Stimulated activated CD4-positive, alpha-beta T cell treated with anti-CD3 and anti-CD28 coated beads, Interleukin-1b, Interleukin-23, amount 100 ng/mL, for 4 hours (primary cell): ENCODE measurements around the gene FAM180A.
"Not testable (repeated sequence)": the region's sequence is repeated elsewhere in the genome, so short reads cannot be mapped to it uniquely, and the experiment has no call there.

Experiments
- DNase-seq, 2 donors: peaks; one replicate each; pipeline ENCODE4 v3.0.0-alpha.2; 2020; ENCODE audit warnings: low read depth in 2 of 2

The FAM180A gene

DNA sequence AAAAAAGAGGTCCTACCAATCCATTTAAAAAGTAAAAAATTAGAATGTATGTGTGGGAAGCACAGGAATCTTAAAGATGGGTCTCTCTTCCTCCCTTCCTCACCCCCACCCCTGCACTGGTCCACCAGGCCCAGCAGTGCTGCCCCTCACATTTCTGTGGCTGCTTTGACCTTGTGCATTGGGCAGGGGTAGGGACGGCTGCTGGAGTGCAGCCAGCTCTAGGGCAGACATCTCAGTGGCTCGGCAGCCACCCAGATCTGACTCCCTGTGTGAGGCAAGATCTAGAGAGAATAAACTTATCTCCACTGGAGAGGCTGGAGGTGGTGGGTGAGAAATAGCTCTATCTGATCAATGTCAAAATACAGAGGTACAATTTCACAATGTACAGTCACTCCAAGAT, 6.7 kb downstream of the FAM180A start:
- DNase-seq, result no peak

DNA sequence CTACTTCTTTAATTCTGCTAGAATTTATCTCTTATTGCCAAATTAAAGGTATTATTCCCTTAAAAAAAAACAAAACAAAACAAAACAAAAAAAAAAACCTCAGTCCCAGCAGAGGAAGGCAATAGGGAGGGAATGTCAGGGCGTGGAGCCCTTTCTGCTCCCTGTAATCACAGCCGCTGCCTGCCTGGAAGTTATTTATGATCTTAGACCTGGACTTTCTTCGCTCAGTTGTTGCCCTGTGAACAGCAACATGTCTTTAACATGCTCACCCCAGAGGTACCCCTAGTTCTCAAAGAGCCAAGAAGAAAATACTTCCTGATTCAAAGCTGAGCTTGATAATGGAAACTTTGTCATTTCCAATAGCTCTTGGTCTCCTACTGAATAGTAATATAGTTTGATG, 7.7 kb downstream of the FAM180A start:
- no peak for DNase-seq

DNA sequence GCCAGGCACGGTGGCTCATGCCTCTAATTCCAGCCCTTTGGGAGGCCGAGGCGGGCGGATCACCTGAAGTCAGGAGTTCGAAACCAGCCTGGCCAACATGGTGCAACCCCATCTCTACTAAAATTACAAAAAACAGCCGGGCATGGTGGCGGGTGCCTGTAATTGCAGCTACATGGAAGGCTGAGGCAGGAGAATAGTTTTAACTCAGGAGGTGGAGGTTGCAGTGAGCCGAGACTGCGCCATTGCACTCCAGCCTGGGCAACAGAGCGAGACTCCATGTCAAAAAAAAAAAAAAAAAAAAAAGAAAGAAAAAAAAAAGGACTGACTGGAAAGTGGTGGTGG, 11.3 kb downstream of the FAM180A start:
- not testable (repeated sequence) for DNase-seq

DNA sequence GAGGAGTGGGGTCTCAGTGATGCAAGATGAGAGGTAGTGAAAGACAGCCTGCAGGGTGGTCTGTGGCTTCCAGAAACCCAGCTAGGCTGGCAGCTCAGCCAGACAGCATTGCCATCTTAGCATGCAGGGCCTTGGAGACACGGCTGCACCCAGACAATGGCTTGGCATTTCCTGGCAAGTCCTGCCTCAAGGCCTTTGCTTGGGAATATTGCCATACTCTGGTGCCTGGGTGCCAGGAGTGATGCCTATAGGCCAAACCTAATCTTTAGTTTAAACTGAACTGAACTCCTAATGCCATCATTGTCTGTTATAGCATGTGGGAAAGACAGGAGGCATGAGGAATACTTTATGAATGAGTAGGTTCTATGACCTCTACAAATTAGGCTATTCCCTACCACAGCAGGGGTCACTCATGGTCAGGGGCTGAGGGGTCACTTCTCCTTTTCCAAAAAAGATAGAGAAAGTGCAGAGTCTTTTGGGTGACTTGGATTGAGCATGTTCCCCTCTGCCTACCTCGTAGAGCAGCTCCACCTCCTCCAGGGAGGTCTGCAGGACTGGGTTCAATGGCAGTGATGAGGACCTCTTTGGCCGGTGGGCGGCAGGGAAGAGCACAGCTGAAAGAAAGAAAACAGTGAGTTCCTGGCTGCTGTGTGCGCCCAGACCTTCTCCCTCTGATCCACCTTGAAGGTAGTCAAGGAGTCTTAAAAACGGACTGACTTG, 11.9 kb downstream of the FAM180A start:
- no peak for DNase-seq

DNA sequence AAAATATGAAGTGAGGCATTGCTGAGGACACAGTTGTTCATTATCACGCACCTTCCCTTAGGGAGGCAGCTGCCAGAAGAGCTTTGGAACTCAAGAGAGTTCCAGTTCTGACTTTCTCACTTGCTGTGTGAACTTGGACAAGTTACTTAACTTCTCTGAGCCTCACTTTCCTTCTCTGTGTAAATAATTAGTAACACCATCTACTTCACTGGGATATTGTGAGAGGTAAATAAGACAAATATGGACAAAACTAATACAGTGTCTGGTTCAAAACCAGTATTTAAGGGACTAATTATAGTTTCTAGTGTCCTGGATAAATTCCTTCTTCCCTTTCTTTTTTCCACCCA, 14.3 kb downstream of the FAM180A start:
- no peak for DNase-seq

DNA sequence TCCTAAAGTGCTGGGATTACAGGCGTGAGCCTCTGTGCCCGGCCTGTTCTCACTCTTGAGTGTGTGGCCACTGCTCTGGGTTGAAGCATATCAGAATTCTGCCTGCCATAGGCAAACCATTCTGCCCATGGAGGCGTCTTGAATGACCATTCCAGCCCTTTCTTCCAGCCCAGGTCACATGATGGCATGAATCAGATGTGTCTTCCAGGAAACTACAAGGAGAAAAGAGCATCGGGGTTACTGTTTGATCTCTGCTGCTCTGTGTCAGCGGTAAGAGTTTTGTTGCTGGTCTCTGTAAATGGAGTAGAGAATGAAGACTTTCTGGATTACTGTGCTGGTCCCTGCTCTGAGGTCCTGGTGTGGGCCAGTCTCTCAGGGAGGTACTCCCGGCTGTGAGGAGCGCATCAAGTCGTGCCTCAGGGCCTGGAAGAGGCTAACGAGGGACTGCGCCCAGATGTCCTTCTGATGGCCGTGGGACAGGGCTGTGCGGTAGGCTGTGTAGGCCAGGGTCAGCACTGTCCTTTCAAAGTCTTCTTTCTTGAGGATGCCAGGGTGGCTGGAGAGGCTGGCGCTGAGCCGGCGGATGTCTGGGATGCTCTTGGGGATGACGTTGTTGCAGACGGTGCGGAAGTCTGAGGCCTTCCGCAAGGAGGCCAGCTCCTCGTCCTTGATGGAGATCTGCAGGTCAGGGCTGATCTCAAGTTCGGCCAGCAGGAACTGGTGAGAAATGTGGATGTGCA, 14.8 kb downstream of the FAM180A start:
- no peak for DNase-seq

DNA sequence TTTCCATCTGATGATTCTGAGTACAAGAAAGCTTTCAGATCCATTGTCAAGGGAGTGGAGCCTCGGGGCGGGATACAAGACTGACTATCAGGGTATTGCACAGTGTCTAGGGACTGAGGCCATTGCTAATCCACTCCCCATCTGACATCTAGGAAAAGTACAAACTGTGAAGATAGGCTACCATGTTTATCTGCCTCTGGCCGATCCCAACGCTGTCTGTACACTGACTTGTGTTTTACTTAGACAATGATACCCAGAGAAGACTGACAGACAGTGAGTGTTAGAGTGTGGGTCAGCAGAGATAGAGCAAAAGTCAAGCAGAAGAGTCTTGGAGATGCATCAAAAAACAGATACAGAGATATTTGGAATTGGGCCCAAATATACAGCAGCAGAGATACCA, 17.5 kb downstream of the FAM180A start:
- no peak for DNase-seq

DNA sequence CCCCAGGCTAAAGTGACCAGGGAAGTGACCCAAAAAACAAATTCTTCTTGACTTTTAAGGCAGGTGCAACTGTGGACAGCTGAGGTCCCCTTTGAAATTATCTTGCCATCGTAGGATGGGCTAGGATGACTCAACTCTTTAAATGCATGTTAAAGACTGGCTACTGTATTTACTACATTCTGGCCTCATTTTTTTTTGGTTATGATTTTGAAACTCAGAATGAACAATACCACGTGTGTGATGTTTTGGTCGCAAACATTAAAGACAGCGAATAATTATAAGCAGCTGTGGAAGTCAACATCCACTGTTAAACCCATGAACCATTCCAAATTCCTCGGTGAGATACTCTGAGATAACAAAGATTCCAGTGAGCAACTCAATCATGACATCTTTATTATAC, 19.4 kb downstream of the FAM180A start:
- DNase-seq, result no peak

DNA sequence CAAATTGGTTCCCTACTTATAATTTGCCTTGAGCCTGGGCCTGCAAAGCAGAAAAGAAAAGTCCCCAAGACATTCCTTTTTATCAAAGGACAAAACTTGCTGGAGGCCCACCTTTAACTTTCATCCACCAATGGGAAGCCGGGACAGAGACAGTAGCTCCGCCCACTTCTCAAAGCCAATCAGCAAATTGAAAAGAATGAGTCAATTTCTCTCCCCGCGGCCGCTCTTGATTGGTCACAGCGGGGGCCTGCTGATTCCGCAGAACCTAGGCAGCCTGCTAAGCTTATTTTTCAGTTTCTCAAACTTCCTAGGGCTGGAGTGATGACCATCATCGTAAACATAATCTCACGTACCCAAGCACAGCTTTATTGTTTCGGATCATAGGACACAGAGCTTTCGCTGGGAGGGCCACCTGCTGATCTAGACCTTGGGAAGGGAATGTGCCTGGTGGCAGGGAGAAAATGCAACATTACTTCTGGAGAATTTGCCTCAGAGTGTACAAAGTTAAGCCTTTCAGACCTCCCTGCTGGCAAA, 20.4 kb downstream of the FAM180A start, which contains the start of gene SLC13A4:
Gene SLC13A4 (minus strand): TSS at position 51 of the 534 bp plus-strand sequence. CDS start 690 bp downstream, outside the sequence.
- DNase-seq, result no peak

DNA sequence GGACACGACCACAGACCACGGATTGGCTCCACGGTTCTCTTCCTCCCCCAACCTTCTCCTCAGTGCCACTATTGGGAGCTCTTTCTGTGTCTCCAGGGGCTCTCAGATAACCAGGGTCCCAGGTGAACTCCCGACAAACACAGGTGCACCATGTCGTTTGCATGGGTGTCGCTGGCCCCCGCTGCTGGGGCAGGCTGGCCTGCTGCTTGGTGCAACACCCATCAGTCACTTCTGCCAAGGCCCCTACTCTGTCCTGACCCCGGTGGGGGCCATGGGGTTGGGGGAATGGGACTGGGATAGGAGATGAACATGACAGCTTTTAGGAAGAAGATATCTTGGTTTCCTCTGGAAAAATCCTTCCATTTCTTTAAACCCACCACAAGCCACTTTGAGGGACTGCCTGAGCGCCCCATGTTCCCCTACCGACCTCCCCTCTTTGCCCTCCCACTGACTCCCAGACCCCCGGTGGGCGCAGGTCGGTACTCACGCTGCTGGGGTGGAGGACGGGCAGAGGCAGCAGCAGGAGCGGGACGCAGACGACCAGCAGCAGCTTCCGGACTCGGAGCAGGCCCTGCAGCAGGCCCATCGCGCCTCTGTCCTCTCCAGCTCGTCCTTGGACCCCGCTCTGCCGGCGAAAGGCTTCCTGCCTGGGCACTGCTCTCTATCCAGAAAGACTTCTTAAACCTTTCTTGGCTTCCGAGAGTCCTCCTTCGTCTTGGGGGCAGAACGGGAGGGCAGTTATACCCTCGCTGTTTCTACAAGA, 21.5 kb downstream of the FAM180A start:
- DNase-seq, result no peak

DNA sequence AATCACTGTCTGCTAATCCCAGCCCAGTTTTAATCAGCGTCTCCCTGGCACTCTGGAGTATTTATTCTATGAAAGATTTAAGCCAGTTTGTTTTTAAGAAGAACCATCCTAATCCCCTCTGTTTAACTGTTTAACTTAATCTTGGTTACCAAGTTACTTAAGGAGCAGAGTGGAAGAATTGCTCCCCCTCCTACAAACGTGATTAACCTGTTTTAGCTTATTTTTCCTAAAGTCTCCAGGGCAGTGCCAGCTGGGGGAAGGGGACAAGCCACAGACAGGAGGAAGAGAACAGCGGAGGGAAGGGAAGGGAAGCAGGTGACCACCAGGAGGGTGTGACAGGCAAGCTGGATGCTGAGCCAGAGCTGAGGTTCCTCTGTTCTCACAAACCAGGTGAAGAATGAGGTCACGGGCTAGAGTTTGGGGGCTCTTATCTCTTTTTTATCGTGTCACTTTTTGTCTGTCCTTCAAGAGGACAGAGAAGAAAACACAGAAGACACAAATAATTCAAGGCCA, 22.3 kb downstream of the FAM180A start:
- DNase-seq, result no peak

DNA sequence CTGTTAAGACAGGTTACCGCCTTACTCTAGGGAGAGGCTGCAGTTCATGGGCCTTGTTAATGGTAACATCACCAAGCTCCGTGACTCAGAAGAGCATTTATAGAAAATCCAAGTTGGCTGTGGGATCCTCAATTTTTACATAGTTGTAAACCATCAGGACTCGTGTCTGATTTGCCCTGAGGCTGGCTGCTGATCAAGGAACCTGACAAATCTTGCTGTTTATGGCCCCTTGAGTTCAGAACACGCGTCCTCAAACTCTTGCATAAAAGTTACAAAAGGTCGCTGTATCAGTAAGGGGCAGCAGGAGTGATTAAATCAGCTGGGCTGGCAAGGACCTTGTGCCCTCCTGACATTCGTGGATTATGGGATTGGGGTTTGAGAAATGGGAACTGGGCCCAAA, 25.2 kb downstream of the FAM180A start:
- DNase-seq, result no peak

DNA sequence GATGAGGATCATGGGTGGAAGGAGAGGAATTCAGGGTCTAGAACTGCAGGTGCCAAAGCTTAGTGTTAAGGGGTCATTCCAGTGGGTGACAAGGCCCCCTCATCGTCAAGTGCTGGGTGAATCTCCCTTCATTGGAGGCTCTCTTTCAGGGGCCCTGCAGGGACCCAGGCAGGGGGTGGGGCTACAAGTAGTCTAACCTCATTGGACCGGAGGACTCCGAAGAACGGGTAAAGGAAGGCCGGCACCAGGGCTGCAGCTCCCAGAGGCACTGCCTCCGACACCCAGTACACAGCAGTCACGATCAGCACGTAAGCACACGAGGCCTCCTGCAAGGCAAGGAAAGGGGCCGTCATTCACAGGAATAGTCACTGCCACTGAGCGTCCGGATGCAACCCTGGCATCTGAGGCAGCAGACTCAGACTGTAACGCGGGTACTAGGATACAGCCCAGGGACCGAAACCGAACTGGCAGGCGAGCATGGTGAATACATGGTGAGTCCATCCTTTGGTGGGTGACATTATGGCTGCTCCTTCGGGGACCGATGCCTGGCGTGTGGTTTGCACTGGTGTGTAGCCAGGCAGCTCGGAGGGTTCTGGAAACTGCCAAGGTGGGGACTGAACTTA, 27.3 kb downstream of the FAM180A start:
- DNase-seq, result no peak

DNA sequence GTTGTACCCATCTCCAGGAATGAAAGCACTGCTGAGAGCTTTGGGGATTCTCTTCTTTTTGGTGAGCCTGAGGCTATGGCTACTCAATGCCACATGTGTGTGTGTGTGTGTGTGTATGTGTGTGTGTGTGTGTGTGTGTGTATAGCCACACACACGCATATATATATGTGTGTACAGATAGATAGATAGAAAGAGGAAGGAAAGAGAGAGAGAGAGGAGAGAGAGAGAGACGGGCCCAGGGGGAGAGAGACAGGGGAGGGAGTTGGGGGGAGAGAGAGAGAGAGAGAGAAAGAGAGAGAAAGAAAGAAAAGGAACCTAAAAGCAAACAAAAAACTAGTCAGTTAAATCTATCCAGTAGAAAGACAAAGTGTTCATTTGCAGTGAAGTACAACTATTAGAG, 28.9 kb downstream of the FAM180A start:
- no peak for DNase-seq

DNA sequence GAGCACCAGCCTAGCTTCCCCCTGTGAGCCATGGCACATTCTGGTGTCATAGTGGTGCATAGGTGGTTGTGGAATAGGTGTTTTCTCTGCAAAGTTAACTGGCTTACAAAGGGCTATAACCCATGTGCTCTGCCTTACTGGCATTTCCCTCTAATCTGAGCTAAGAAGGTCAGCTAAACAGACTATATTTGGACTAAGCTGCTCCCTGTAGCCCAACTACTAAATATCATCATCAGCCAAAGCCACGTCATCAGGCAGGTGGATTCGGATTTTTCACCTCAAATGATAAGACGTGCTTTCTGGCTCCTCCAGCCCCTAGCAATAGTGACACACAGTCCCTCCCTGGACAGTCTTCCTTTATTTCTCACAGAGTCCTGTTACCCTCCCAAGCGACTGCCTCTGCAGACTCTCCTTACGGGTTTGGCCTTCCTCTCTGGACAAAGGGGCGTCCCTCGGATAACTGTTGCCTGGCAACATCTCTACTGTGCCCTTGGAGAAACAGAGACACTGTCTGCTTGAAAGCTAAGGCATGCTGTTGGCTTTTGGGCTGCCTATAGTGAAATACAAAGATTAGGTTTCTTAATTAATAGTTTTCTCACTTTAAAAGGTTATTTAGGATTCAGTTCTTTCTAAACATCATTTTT, 29.7 kb downstream of the FAM180A start:
- DNase-seq, result no peak

DNA sequence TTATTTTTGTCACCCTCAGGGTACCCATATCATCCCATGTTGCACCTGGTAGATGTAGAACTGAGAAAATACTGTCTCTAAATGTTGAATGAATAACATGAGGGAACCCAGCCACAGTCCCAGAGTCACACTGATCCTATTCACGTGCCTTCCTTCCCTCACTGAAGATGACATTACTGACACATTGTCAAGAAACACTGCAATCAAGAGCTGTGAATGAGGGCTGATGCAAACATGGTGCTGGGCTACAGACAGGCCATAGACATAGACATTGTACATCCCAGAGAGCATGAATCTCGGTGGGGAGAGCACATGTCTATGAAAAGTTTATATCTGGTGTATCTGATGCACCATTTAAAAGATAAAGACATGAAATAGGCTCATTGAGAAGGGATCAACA, 30.4 kb downstream of the FAM180A start:
- DNase-seq, result no peak

DNA sequence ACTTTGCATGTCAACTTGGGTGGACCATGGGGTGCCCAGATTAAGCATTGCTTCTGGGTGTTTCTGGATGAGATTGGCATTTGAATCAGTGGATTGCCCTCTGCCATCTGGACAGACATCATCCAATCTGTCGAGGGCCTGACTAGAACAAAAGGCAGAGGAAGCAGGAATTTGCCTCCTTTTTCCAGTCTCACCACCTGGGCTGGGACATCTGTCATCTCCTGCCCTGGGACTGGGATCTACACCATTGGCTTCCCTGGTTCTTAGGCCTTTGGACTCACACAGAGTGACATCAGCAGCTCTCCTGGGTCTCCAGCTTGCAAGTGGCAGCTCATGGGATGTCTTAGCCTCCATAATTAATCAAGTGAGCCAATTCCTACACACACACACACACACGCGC, 30.9 kb downstream of the FAM180A start:
- DNase-seq, result no peak

DNA sequence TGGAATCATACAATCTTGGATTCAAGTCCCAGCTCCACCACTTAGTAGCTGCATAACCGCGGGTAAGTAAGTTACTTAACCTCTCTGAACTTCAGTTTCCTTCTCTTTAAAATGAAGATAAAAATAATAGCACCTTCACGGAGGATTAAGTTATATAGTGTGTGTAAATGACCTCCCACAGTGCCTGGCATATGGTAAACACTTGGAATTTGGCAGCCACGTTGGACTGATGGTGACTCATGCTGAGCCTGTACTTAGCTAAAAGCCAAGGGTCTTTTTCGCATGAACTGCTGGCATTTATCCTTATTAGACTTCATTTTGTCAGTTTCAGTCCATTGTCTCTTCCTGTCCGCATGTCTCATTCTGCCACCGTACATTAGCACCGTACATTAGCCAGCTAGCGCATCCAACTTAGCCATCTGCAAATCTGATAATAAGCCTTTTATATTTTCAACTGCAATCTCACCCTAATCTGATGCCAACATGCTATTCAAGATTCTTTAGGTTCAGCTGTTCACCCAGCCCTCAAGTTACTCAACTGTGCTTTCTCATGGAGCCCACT, 31.9 kb downstream of the FAM180A start:
- DNase-seq, result no peak

DNA sequence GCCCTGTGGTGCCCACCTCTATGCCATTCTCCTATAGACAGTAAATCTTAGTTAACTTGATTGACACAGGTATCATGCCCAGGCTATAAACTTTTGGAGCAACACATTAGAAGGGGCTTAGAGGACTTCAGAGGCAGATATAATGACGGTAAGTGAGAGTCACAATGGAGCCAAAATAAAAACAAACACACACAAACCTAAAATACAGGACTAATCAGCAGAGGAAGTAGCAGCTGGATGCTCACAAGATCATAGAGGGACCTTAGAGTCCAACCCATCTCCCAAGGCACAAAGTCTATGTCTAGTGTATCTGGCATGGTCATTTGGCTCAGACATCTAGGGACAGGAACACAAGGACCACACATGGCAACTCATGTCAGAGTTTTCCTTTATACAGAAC, 32.9 kb downstream of the FAM180A start:
- DNase-seq, result no peak

DNA sequence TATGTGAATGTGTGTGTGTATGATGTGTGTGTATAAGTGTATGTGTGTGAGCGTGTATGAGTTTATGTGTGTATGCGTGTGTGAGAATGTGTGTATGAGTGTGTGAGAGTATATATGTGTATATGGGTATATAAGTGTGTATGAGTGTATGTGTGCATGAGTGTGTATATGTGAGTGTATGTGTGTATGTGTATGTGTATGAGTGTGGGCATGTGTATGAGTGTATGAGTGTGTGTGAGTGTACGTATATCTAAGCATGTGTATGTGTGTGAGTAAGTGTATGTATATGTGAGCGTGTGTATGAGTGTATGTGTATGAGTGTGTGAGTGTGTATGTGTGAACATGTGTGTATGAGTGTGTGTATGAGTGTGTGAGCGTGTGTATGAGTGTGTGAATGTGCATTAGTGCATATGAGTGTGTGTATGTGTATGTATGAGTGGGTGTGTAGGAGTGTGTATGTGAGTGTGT, 33.5 kb downstream of the FAM180A start:
- DNase-seq, result no peak

DNA sequence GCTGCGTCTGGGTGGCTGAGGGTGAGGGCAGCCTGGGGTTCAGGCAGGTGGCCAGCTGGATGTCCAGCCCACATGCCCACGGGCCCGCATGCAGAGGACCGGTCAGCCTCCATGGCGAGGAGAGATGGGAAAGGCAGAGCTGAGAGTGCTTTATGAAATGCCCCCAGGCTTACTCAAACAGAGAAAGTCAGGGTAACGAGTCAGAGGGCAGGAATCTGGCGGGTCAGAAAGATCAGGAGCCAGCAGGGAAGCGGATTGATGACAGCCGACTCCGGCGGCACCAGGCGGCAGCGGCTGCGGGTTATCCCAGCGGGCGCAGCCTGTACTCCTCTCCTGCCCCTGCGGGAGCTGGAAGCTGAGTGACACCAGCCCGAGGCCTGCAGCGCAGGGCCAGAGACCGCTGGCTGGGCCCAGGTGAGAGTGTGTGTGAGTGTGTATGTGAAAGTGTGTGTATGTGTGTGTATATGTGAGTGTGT, 34.0 kb downstream of the FAM180A start:
- no peak for DNase-seq
